ENCODE data around the gene CISH.

CISH gene, protein sequence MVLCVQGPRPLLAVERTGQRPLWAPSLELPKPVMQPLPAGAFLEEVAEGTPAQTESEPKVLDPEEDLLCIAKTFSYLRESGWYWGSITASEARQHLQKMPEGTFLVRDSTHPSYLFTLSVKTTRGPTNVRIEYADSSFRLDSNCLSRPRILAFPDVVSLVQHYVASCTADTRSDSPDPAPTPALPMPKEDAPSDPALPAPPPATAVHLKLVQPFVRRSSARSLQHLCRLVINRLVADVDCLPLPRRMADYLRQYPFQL

GRCh38 chr3:50611464-50612233 lies at the start of gene CISH:
Gene CISH, minus strand, starts transcription at chr3:50611774. Its CDS starts 124 bp downstream, at chr3:50611650.
- TF ChIP-seq CTCF (IDR thresholded peaks at IDR 0.05; ENCODE audit: low read depth, low read length) = peak; percentile 43
- H3K4me3 ChIP-seq (ENCODE audit: low read depth, low read length) = peak within 1 kb of the TSS; percentile 71

DNA sequence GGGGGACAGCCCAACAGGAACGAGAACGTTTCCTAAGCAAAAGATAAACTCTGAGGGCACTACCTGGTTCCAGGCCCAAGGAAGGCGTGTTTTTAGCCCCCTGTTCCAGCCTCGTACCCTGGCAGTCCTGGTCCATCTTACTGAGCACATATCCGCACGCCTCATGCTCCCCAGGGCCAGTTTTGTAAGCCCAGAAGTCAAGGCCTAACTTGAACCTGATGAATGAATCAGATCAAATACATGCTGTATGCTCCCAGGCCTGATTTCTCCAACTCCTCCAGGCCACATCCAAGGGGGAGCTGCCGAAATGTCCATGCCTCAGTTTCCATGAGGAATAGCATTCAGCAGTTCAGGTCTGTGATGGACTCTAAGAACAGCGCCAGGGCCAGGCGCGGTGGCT lies 48.8 kb upstream of the CISH start:
- no peak for TF ChIP-seq CTCF (IDR thresholded peaks at IDR 0.05; ENCODE audit: low read depth, low read length)

DNA sequence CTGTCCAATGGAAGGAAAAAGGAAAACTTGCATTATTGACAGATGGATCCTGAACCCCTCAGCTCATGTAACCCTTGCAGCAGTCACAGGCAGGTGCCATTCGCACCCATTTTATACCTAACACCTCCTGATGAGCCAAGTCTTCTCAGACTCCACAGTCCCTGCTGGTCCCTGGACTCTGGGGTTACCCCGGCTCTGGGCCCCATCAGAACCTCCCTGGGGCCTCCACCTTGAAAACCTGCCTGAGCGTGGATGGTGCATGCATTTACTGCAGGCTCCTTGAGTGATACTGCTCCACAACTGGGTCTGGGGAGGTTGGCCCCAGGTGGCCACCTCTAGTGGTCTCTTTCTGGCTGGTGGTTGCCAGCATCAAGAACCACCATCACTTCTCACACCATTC lies 47.3 kb upstream of the CISH start:
- no peak overlapping the region for H3K4me3 ChIP-seq (ENCODE audit: low read depth, low read length)
- TF ChIP-seq CTCF (IDR thresholded peaks at IDR 0.05; ENCODE audit: low read depth, low read length) = no peak

More for the DNA sequence above, 48.8 kb upstream of the CISH start:
- no peak overlapping the region for H3K4me3 ChIP-seq (ENCODE audit: low read depth, low read length)

- no peak for TF ChIP-seq CTCF (IDR thresholded peaks at IDR 0.05; ENCODE audit: low read depth, low read length)
- no peak overlapping the region for H3K4me3 ChIP-seq (ENCODE audit: low read depth, low read length)
Observed at GRCh38 chr3:50658416-50658815, 46.8 kb upstream of the CISH start.

- H3K4me3 ChIP-seq (ENCODE audit: low read depth, low read length) = no peak overlapping the region
- no peak for TF ChIP-seq CTCF (IDR thresholded peaks at IDR 0.05; ENCODE audit: low read depth, low read length)
Observed at GRCh38 chr3:50657816-50658215, 46.2 kb upstream of the CISH start.

DNA sequence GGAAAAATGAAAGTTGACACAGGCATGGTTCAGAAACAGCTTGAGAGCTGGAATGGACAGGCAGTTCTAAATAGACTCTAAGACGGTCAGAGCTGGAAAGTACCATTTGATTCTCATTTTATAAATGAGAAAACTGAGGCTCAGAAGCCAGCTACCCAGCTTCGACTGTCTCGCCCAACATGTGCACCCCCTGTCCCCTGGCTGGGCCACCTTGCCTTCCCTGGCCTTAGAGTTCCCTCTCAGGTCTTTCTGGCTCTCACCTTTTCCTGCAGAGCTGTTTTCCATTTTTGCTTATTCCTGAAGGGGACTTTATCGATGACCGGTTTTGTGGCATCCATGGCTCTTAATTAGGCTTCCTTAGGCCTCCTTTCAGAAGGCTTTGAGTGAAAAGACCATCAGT lies 45.8 kb upstream of the CISH start:
- no peak for TF ChIP-seq CTCF (IDR thresholded peaks at IDR 0.05; ENCODE audit: low read depth, low read length)

More for the DNA sequence above, 45.8 kb upstream of the CISH start:
- H3K4me3 ChIP-seq (ENCODE audit: low read depth, low read length) = no peak overlapping the region
